GM23248 (cell line): ENCODE results near the gene RFC5. TPM values are rescaled to one million over a fixed set of nuclear protein-coding genes. Genes with fewer than 3 reads are reported as not detected.

Experiments used
- DNase-seq: peaks from one replicate; pipeline ENCODE4 v3.0.0-alpha.2; 2015
- H2AFZ ChIP-seq: fragments of 200-600 bp; sonication (generic); 2 replicates; pipeline ENCODE4 v1.6.1; 2016; ENCODE audit warnings: antibody characterized with exemption
- H3F3A ChIP-seq: fragments of 200-600 bp; sonication (generic); 2 replicates; pipeline ENCODE4 v1.6.1; 2016; ENCODE audit warnings: mild to moderate bottlenecking, antibody characterized with exemption, mixed run types; ENCODE audit not compliant: insufficient read depth
- H3K27ac ChIP-seq: fragments of 200-600 bp; sonication (generic); 2 replicates; pipeline ENCODE4 v1.5.1; 2016; ENCODE audit warnings: mild to moderate bottlenecking
- H3K27me3 ChIP-seq: fragments of 200-600 bp; sonication (generic); replicated peaks from 2 replicates; pipeline ENCODE4 v1.6.1; 2016; ENCODE audit warnings: mild to moderate bottlenecking; ENCODE audit not compliant: insufficient read depth
- H3K36me3 ChIP-seq: fragments of 200-600 bp; sonication (generic); 2 replicates; pipeline ENCODE4 v1.6.1; 2016; ENCODE audit warnings: low read depth, mild to moderate bottlenecking
- H3K4me1 ChIP-seq: fragments of 200-600 bp; sonication (generic); 2 replicates; pipeline ENCODE4 v1.6.1; 2016; ENCODE audit warnings: mild to moderate bottlenecking; ENCODE audit not compliant: insufficient read depth
- H3K4me2 ChIP-seq: fragments of 200-600 bp; sonication (generic); one replicate; pipeline ENCODE4 v1.6.1; 2016; ENCODE audit warnings: mild to moderate bottlenecking; ENCODE audit not compliant: unreplicated experiment
- H3K4me3 ChIP-seq: fragments of 200-600 bp; sonication (generic); 2 replicates; pipeline ENCODE4 v1.5.1; 2016; ENCODE audit warnings: mild to moderate bottlenecking
- H3K79me2 ChIP-seq: fragments of 200-600 bp; sonication (generic); 2 replicates; pipeline ENCODE4 v1.6.1; 2016; ENCODE audit warnings: mild to moderate bottlenecking; ENCODE audit not compliant: insufficient read depth
- H3K9ac ChIP-seq: fragments of 200-600 bp; sonication (generic); 2 replicates; pipeline ENCODE4 v1.6.1; 2016; ENCODE audit warnings: mild to moderate bottlenecking
- H3K9me2 ChIP-seq: fragments of 200-600 bp; sonication (generic); 2 replicates; pipeline ENCODE4 v1.6.1; 2016; ENCODE audit warnings: mixed run types, mild to moderate bottlenecking, moderate library complexity; ENCODE audit not compliant: insufficient read depth
- H3K9me3 ChIP-seq: fragments of 200-600 bp; sonication (generic); one replicate; pipeline ENCODE4 v1.6.1; 2017; ENCODE audit warnings: low read depth
- H4K20me1 ChIP-seq: fragments of 200-600 bp; sonication (generic); 2 replicates; pipeline ENCODE4 v1.6.0; 2016; ENCODE audit not compliant: insufficient read depth
- EZH2 ChIP-seq: fragments of 200-600 bp; sonication (generic); IDR thresholded peaks from 2 replicates; pipeline ENCODE4 v1.6.1; 2018; ENCODE audit warnings: antibody characterized with exemption, mild to moderate bottlenecking; ENCODE audit not compliant: insufficient read depth, poor library complexity, severe bottlenecking
- EZH2phosphoT487 ChIP-seq: fragments of 200-600 bp; sonication (generic); IDR thresholded peaks from 2 replicates; pipeline ENCODE4 v1.6.1; 2018; ENCODE audit warnings: antibody characterized with exemption, moderate library complexity, mild to moderate bottlenecking, low read depth; ENCODE audit not compliant: insufficient read depth
- WGBS, 2 experiments: methylation state at CpG; one replicate each; pipeline ENCODE4 v1.1.6; 2015 to 2017; ENCODE audit warnings: low lambda C conversion rate in 2 of 2, low coverage in 1 of 2; ENCODE audit errors: missing lambda C conversion rate in 2 of 2; 5-methylcytosine and 5-hydroxymethylcytosine counted together
- in situ Hi-C: fragments of 300-500 bp; cut with MboI; formaldehyde crosslinking; loops from 2 replicates; pipeline ENCODE4 v1.15.0; 2020
- polyA plus RNA-seq: library from polyadenylated mRNA; unstranded; fragments of >200 nt; fragmentation: Nextera tagmentation; extraction: Ambion mirVana; gene quantifications from 2 replicates; pipeline ENCODE4 v1.2.1, GENCODE V29; 2016
- total RNA-seq: library from RNA; depleted of rRNA; stranded (reverse); fragments of >200 nt; shearing (Covaris generic); gene quantifications from 2 replicates; pipeline ENCODE4 v1.2.3, GENCODE V29; 2014

Gene RFC5
- total and polyA plus RNA-seq, 2 experiments from 2014 or later = 15.2 to 21.4 TPM

DNA sequence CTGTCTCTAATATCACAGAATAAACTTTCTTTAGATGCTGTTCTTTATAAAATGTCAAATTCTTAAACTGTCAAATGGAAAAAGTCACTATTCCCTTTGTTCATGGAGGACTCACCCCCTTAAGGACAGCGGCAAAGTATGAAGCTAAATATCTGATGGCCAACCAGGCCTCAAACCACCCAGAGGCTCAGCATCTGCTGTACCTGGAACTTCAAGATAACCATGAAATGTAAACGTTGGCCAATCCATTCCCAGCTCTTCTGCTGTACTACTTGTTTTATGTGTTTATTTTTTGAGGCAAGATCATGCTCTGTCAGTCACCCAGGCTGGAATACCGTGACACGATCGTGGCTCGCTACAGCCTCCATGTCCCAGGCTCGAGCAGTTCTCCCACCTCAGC, 15.7 kb downstream of the RFC5 start:
- Histone ChIP-seq H3K9me2 (no peaks in the 10 kb centered on the region), H3K4me1 (peaks cover 29% of the 10 kb centered on the region), H3K27ac (no peak overlapping the region), H3K36me3 (peaks cover 57% of the 10 kb centered on the region), H3K9ac (no peak overlapping the region), H3K4me2 (no peak overlapping the region), H3K27me3 (no peaks in the 10 kb centered on the region), H3K9me3 (no peaks in the 10 kb centered on the region), H2AFZ (no peak overlapping the region), H3F3A (peaks cover 58% of the 10 kb centered on the region), H4K20me1 (no peaks in the 10 kb centered on the region), H3K79me2 (peaks cover 9% of the 10 kb centered on the region; the same call in 1 of the 2 replicates), H3K4me3 (no peak overlapping the region)
- WGBS, 2 experiments = 90 to 92% methylated on average over 7 of the region's 7 CpGs
- TF ChIP-seq EZH2 (no peak), EZH2phosphoT487 (no peak)
- no peak for DNase-seq
- in situ Hi-C loops = no loop called here

- peak overlapping the region; percentile 36; the same call in 1 of the 2 replicates for H3K9ac ChIP-seq
- H3K9me3 ChIP-seq = no peaks in the 10 kb centered on the region
- 46 to 47% methylated on average over 5 of the region's 5 CpGs for WGBS, 2 experiments
- H3K4me2 ChIP-seq = peak overlapping the region; percentile 20
- peak; percentile 57 for DNase-seq
- in situ Hi-C loops = no loop called here
- H2AFZ ChIP-seq = no peak overlapping the region
- H3K4me1 ChIP-seq = peaks cover 29% of the 10 kb centered on the region
- H3K36me3 ChIP-seq = peaks cover 68% of the 10 kb centered on the region
- H3K27ac ChIP-seq = peak overlapping the region; percentile 66
- TF ChIP-seq EZH2phosphoT487 = no peak
- no peak for TF ChIP-seq EZH2
- no peak overlapping the region for H3K4me3 ChIP-seq
- H3F3A ChIP-seq = peaks cover 65% of the 10 kb centered on the region
- H3K79me2 ChIP-seq = peaks cover 10% of the 10 kb centered on the region
- no peaks in the 10 kb centered on the region for H3K9me2 ChIP-seq
- no peaks in the 10 kb centered on the region for H3K27me3 ChIP-seq
- H4K20me1 ChIP-seq = no peaks in the 10 kb centered on the region
Observed at GRCh38 chr12:118033323-118033722, 16.8 kb downstream of the RFC5 start.

- H4K20me1 ChIP-seq = no peaks in the 10 kb centered on the region
- no peak for TF ChIP-seq EZH2
- no peak for TF ChIP-seq EZH2phosphoT487
- no peak overlapping the region for H2AFZ ChIP-seq
- no peaks in the 10 kb centered on the region for H3K27me3 ChIP-seq
- H3K4me2 ChIP-seq = peak overlapping the region; percentile 20
- H3F3A ChIP-seq = peaks cover 63% of the 10 kb centered on the region
- H3K4me1 ChIP-seq = peaks cover 29% of the 10 kb centered on the region
- DNase-seq = peak; percentile 71
- H3K9me3 ChIP-seq = no peaks in the 10 kb centered on the region
- H3K79me2 ChIP-seq = peaks cover 12% of the 10 kb centered on the region
- 19 to 24% methylated on average over 5 of the region's 5 CpGs for WGBS, 2 experiments
- H3K36me3 ChIP-seq = peaks cover 68% of the 10 kb centered on the region
- peak overlapping the region; percentile 66 for H3K27ac ChIP-seq
- H3K4me3 ChIP-seq = no peak overlapping the region
- in situ Hi-C loops = no loop called here
- no peaks in the 10 kb centered on the region for H3K9me2 ChIP-seq
- H3K9ac ChIP-seq = peak overlapping the region; percentile 36
Observed at GRCh38 chr12:118033902-118034301, 17.4 kb downstream of the RFC5 start.

DNA sequence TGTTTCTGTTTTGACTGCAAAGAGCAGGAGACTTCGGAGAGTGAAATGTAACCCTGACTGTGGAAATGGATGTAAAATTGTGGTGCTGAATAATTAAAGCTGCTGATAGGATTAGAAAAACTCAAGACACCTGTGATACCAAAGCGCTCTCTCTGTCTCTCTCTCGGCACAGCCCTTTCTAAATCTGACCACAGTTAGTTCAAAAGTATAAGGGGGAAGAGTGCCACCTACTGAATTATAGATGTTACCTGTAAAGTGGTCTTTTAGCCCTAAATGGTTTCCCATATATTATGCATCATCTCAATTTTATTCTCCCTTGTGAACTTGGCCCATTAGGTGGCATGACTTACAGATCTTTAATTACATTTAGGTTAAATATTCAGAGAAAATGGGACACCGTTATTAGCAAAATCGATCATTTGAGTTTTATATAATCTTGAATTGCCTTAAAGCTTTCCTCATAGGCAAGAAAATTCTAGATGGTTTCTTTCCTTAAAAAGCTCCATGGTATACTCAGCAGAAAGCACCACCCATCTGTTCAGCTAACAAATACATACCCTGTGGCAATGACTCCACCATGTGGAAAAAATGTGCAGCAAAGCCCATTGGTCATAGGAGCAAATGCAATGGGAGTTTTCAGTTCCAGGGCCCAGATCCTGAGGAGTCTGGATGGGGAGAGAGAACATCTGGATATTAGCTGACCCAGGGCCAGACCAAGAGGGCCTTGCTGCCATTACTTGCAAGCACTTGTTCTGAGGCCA, 18.1 kb downstream of the RFC5 start:
- Histone ChIP-seq H3K4me3 (no peak overlapping the region), H3K9me3 (no peaks in the 10 kb centered on the region)
- WGBS, 2 experiments = 60 to 65% methylated on average over 5 of the region's 5 CpGs

More for the DNA sequence above, 18.1 kb downstream of the RFC5 start:
- H3K9ac ChIP-seq = peak overlapping the region; percentile 36
- H3K9me2 ChIP-seq = no peaks in the 10 kb centered on the region
- H3K36me3 ChIP-seq = peaks cover 68% of the 10 kb centered on the region
- H3K27me3 ChIP-seq = no peaks in the 10 kb centered on the region
- peak overlapping the region; percentile 66 for H3K27ac ChIP-seq
- peaks cover 57% of the 10 kb centered on the region for H3F3A ChIP-seq
- TF ChIP-seq EZH2phosphoT487 = no peak
- no peak for TF ChIP-seq EZH2
- H4K20me1 ChIP-seq = no peaks in the 10 kb centered on the region
- in situ Hi-C loops = no loop called here
- H3K79me2 ChIP-seq = peaks cover 12% of the 10 kb centered on the region
- peaks cover 29% of the 10 kb centered on the region for H3K4me1 ChIP-seq
- DNase-seq = peak; percentile 82
- no peak overlapping the region for H2AFZ ChIP-seq
- H3K4me2 ChIP-seq = no peak overlapping the region
